Endothelial cell of umbilical vein (primary cell): ENCODE results near the gene ANXA2R. TPM values are rescaled to one million over a fixed set of nuclear protein-coding genes. Genes with fewer than 3 reads are reported as not detected.
"Not testable (repeated sequence)": the region's sequence is repeated elsewhere in the genome, so short reads cannot be mapped to it uniquely, and the experiment has no call there.

ENCODE experiments used
- BruUV-seq: library from RNA; stranded (reverse); fragments of 400-500 nt; replicated peaks from 2 replicates; lab custom pipeline; 2021; lab: Mats Ljungman, UMichigan
- CTCF ChIA-PET: fragments of 300-600, 350-600 bp; sonication (Branson Sonifier 250); formaldehyde crosslinking; loops from one replicate; lab custom pipeline; 2021; ENCODE audit warnings: antibody characterized with exemption, inconsistent platforms; lab: Charles Lee
- POLR2A ChIA-PET: fragments of 300-600, 350-600 bp; sonication (Branson Sonifier 250); formaldehyde crosslinking; loops from one replicate; lab custom pipeline; 2021; ENCODE audit warnings: antibody characterized with exemption, inconsistent platforms; lab: Charles Lee
- DNase-seq: peaks from one replicate; pipeline ENCODE4 v3.0.0-alpha.2; 2011; ENCODE audit warnings: low read depth, low spot score
- FAIRE-seq: peaks from 2 replicates; lab custom pipeline; 2011; peaks lifted over from hg19 to GRCh38; lab: Jason Lieb, UNC
- H2AFZ ChIP-seq: 2 replicates; pipeline ENCODE4 v1.6.0; 2012; ENCODE audit warnings: low read depth, low read length, control low read depth, inconsistent platforms
- H3K27ac ChIP-seq: 2 replicates; pipeline ENCODE4 v1.5.1; 2011; ENCODE audit warnings: low read depth, mild to moderate bottlenecking, control low read depth, low read length, moderate library complexity; ENCODE audit not compliant: insufficient read depth
- H3K27me3 ChIP-seq, 2 experiments: 2 replicates each; pipeline versions ENCODE4 v1.6.0 to v1.6.1; 2011; ENCODE audit warnings: low read length in 2 of 2, mixed read lengths in 1 of 2; ENCODE audit not compliant: control insufficient read depth in 2 of 2, insufficient read depth in 2 of 2
- H3K36me3 ChIP-seq, 2 experiments: 2 replicates in 1 of 2; 3 replicates in 1 of 2; pipeline ENCODE4 v1.5.1; 2011; ENCODE audit warnings: low read length in 2 of 2, mild to moderate bottlenecking in 1 of 2, moderate library complexity in 1 of 2; ENCODE audit not compliant: control insufficient read depth in 2 of 2, insufficient read depth in 2 of 2; ENCODE audit errors: extremely low read depth in 1 of 2
- H3K4me1 ChIP-seq: 3 replicates; pipeline ENCODE4 v1.5.1; 2011; ENCODE audit warnings: mild to moderate bottlenecking, low read length; ENCODE audit not compliant: control insufficient read depth, insufficient read depth; ENCODE audit errors: extremely low read depth
- H3K4me2 ChIP-seq: 2 replicates; pipeline ENCODE4 v1.6.1; 2011; ENCODE audit warnings: low read length, control low read depth, mixed read lengths; ENCODE audit not compliant: insufficient read depth
- H3K4me3 ChIP-seq, 3 experiments: fragments of 200-600 bp in 1 of 3; sonication (generic), shearing (Covaris generic) in 1 of 3; replicated peaks in 1 of 3; 2 replicates each; pipeline ENCODE4 v1.5.1; 2011 to 2016; ENCODE audit warnings: control low read depth in 3 of 3, low read length in 3 of 3, mild to moderate bottlenecking in 2 of 3, inconsistent platforms in 1 of 3, low read depth in 1 of 3, moderate library complexity in 1 of 3; ENCODE audit not compliant: insufficient read depth in 1 of 3
- H3K79me2 ChIP-seq: 2 replicates; pipeline ENCODE4 v1.6.0; 2012; ENCODE audit warnings: low read length, inconsistent platforms; ENCODE audit not compliant: control insufficient read depth, insufficient read depth
- H3K9ac ChIP-seq: replicated peaks from 2 replicates; pipeline ENCODE3; 2011; ENCODE audit warnings: low read length, control low read depth; ENCODE audit not compliant: insufficient read depth; ENCODE audit errors: extremely low read depth
- H3K9me1 ChIP-seq: replicated peaks from 3 replicates; pipeline ENCODE4 v1.6.0; 2011; ENCODE audit warnings: mild to moderate bottlenecking, low read length; ENCODE audit not compliant: control insufficient read depth, insufficient read depth; ENCODE audit errors: extremely low read depth
- H3K9me3 ChIP-seq: replicated peaks from 2 replicates; pipeline ENCODE4 v1.5.1; 2012; ENCODE audit warnings: low read length, inconsistent platforms; ENCODE audit not compliant: control insufficient read depth, insufficient read depth
- H4K20me1 ChIP-seq: replicated peaks from 2 replicates; pipeline ENCODE3; 2011; ENCODE audit warnings: mild to moderate bottlenecking, low read length; ENCODE audit not compliant: control insufficient read depth, insufficient read depth; ENCODE audit errors: extremely low read depth
- CTCF ChIP-seq, 2 donors: IDR thresholded peaks; 1 replicate in 1 of 2; 2 replicates in 1 of 2; pipeline ENCODE4 v1.5.1; 2011; ENCODE audit warnings: low read length in 2 of 2, mild to moderate bottlenecking in 2 of 2, moderate library complexity in 2 of 2, control low read depth in 1 of 2, inconsistent platforms in 1 of 2, low read depth in 1 of 2; ENCODE audit not compliant: insufficient read depth in 1 of 2; ENCODE audit errors: extremely low read depth in 1 of 2
- EZH2 ChIP-seq: IDR thresholded peaks from 2 replicates; pipeline ENCODE4 v1.6.1; 2012; ENCODE audit warnings: borderline replicate concordance, low read depth, mild to moderate bottlenecking, moderate library complexity, low read length, inconsistent platforms; ENCODE audit not compliant: severe bottlenecking
- FOS ChIP-seq: IDR thresholded peaks from 2 replicates; pipeline ENCODE4 v1.6.1; 2011; ENCODE audit warnings: mild to moderate bottlenecking, low read length, moderate library complexity, borderline replicate concordance; ENCODE audit not compliant: insufficient read depth
- GATA2 ChIP-seq: IDR thresholded peaks from 2 replicates; pipeline ENCODE4 v1.7.0; 2011; ENCODE audit warnings: low read depth, mild to moderate bottlenecking, moderate library complexity, mixed read lengths, low read length; ENCODE audit not compliant: insufficient read length, insufficient read depth
- JUN ChIP-seq: IDR thresholded peaks from 2 replicates; pipeline ENCODE4 v1.6.1; 2011; ENCODE audit warnings: borderline replicate concordance, low read depth; ENCODE audit not compliant: insufficient read length, insufficient read depth
- MAX ChIP-seq: IDR thresholded peaks from 2 replicates; pipeline ENCODE4 v1.6.1; 2011; ENCODE audit not compliant: insufficient read depth, insufficient read length
- MYC ChIP-seq: IDR thresholded peaks from one replicate; pipeline ENCODE4 v1.6.1; 2011; ENCODE audit warnings: mild to moderate bottlenecking, low read depth, low read length
- POLR2A ChIP-seq: IDR thresholded peaks from 2 replicates; pipeline ENCODE4 v1.6.1; 2012; ENCODE audit warnings: low read depth, mild to moderate bottlenecking, control low read depth, low read length
- POLR2AphosphoS5 ChIP-seq: IDR thresholded peaks from 2 replicates; pipeline ENCODE4 v1.6.1; 2012; ENCODE audit warnings: low read depth, mild to moderate bottlenecking, control low read depth, low read length, moderate library complexity; ENCODE audit not compliant: insufficient read depth
- dilution Hi-C: fragments of 300-500 bp; cut with MboI; formaldehyde crosslinking; loops from one replicate; pipeline ENCODE4 v1.15.0; 2019; ENCODE audit warnings: low sequenced_read_pairs; ENCODE audit not compliant: extremely low pct_ligation_motif_present
- intact Hi-C: fragments of 100-400 bp; cut with micrococcal nuclease; formaldehyde crosslinking; loops from one replicate; pipeline ENCODE4 v1.10.0; 2022
- polyA plus RNA-seq, 4 experiments: library from polyadenylated mRNA; depleted of rRNA in 3 of 4; stranded (reverse) in 3 of 4; unstranded in 1 of 4; fragments of >200 nt; gene quantifications; 2 replicates each; pipeline versions ENCODE4 v1.2.1 to v1.2.3, GENCODE V29; 2011 to 2012; ENCODE audit warnings: missing spikeins in 1 of 4
- total RNA-seq: library from RNA; stranded (reverse); gene quantifications from 2 replicates; pipeline ENCODE4 v1.2.3, GENCODE V29; 2021

The ANXA2R gene
- total and polyA plus RNA-seq, 2 donors (not counting 3 experiments of a cell fraction or from before 2014, with no cell fraction given) = 6.6 to 10.4 TPM

- TF ChIP-seq JUN = no peak
- no peak for TF ChIP-seq POLR2A
- no peak for TF ChIP-seq MAX
- no peak for TF ChIP-seq CTCF (IDR thresholded peaks at IDR 0.05; ENCODE audit: extremely low read depth in 1 of 2, insufficient read depth in 1 of 2, low read depth in 1 of 2, low read length in 2 of 2)
- no peak for TF ChIP-seq GATA2
- TF ChIP-seq EZH2 = no peak
- TF ChIP-seq POLR2AphosphoS5 = no peak
- no peak for TF ChIP-seq FOS
- no peak for TF ChIP-seq MYC
- POLR2A ChIA-PET = no interaction called here
- no peak overlapping the region for H3K4me3 ChIP-seq
- no peak for FAIRE-seq
- intact Hi-C loops (loop anchor here (10.0 kb wide), 1 partner anchor 596 kb away; no protein-coding TSS in a partner anchor), dilution Hi-C loops (no loop called here)
- H3K27me3 ChIP-seq = no peaks in the 10 kb centered on the region
- H3K9me1 ChIP-seq = no peaks in the 10 kb centered on the region
- H3K27ac ChIP-seq = no peak overlapping the region
- H3K9ac ChIP-seq = no peak overlapping the region
- no peak overlapping the region for H2AFZ ChIP-seq
- no peak overlapping the region for H3K4me2 ChIP-seq
- H3K36me3 ChIP-seq = peaks cover 0 to 3% of the 10 kb centered on the region in 2 experiments
- no TSS peak for BruUV-seq
- CTCF ChIA-PET = no interaction called here
- no peak for DNase-seq
- H3K9me3 ChIP-seq = no peaks in the 10 kb centered on the region
- H3K79me2 ChIP-seq = peaks cover 7% of the 10 kb centered on the region
- H4K20me1 ChIP-seq = no peaks in the 10 kb centered on the region
- H3K4me1 ChIP-seq = peaks cover 8% of the 10 kb centered on the region
Measured at GRCh38 chr5:43078956-43079355, 38.8 kb upstream of the ANXA2R start.

GRCh38 chr5:43077446-43078191 lies 37.5 kb upstream of the ANXA2R start:
- H3K27me3 ChIP-seq, H3K9me3 ChIP-seq, POLR2A ChIA-PET, H4K20me1 ChIP-seq, H3K9ac ChIP-seq, H3K4me1 ChIP-seq, H3K79me2 ChIP-seq, BruUV-seq, H3K9me1 ChIP-seq, dilution Hi-C loops, H3K4me2 ChIP-seq, FAIRE-seq, CTCF ChIA-PET, H3K36me3 ChIP-seq, H3K27ac ChIP-seq, H3K4me3 ChIP-seq, H2AFZ ChIP-seq, DNase-seq: not testable (repeated sequence)
- intact Hi-C loops = loop anchor here (10.0 kb wide), 1 partner anchor 597 kb away; no protein-coding TSS in a partner anchor
